Measurements from ENCODE around the gene CAMK1G. TPM values are rescaled to one million over a fixed set of nuclear protein-coding genes. Genes with fewer than 3 reads are reported as not detected.

Gene CAMK1G
- total and polyA plus RNA-seq, 9 of the 15 experiments (the other 6 are each of a cell fraction or from before 2014, with no cell fraction given), result not detected

GRCh38 chr1:209576392-209577197 lies 6.9 kb upstream of the CAMK1G start:
- Histone ChIP-seq H3K27me3 (ENCODE audit: control insufficient read depth in 2 of 2, insufficient read depth in 2 of 2, low read length in 2 of 2) (peaks cover 3% of the 10 kb centered on the region in 2 experiments; a peak in 2 of 5 replicates), H4K20me1 (replicated peaks; ENCODE audit: control insufficient read depth, insufficient read depth, low read length) (0 out of 2 replicates have a peak, but pooled peaks cover 5% of the 10 kb centered on the region), H3K27ac (ENCODE audit: extremely low read depth, low read depth, low read length) (no peak overlapping the region), H3K4me1 (replicated peaks in 1 of 2; ENCODE audit: control insufficient read depth in 2 of 2, insufficient read depth in 2 of 2, low read length in 2 of 2) (no peaks in the 10 kb centered on the region), H3K9ac (ENCODE audit: insufficient read depth in 1 of 2, low read depth in 2 of 2, low read length in 2 of 2) (no peak overlapping the region), H3K79me2 (ENCODE audit: control insufficient read depth, insufficient read depth, low read length) (no peaks in the 10 kb centered on the region), H3K9me1 (ENCODE audit: control insufficient read depth, insufficient read depth, low read length) (no peaks in the 10 kb centered on the region), H3K4me2 (ENCODE audit: insufficient read depth, low read length) (no peak overlapping the region), H3K9me3 (replicated peaks; ENCODE audit: control insufficient read depth, insufficient read depth, low read depth, low read length) (no peaks in the 10 kb centered on the region), H3K4me3 (no peak overlapping the region), H2AFZ (ENCODE audit: low read depth, low read length) (no peak overlapping the region), H3K36me3 (ENCODE audit: control insufficient read depth, insufficient read depth, low read length) (no peaks in the 10 kb centered on the region)
- BruUV-seq (replicated peaks), result no TSS peak
- POLR2A ChIA-PET, result interaction anchor here (0.5 kb wide), 1 partner anchor 385 kb away, joined by 3 read pairs; no protein-coding TSS in a partner anchor
- DNase-seq (ENCODE audit: extremely low read depth in 1 of 4, low spot score in 3 of 4), result peak; percentile 76 to 83 (median 82)
- ATAC-seq, result peak; percentile 99
- intact Hi-C loops (cut with micrococcal nuclease) (loop anchor here (1.0 to 2.0 kb wide), 2 partner anchors 50 to 117 kb away; no protein-coding TSS in a partner anchor), in situ Hi-C loops (cut with MboI) (loop anchor here (5.0 to 25.0 kb wide), 2 partner anchors 121 to 411 kb away; no protein-coding TSS in a partner anchor)
- FAIRE-seq, result peak; percentile 85
- WGBS (ENCODE audit: insufficient coverage, low coverage, missing lambda C conversion rate), result under 1% methylated on average over 12 of the region's 12 CpGs
- CTCF ChIA-PET (ENCODE audit: low intra/inter-chr PET ratio), result interaction anchor here (0.6 to 4.9 kb wide), 7 partner anchors 51 to 247 kb away, joined by 3 to 64 read pairs (median 5); no protein-coding TSS in a partner anchor
- TF ChIP-seq CREM (IDR thresholded peaks at IDR 0.05; ENCODE audit: low read depth) (0 out of 2 replicates have a peak, but pooled peaks have one; percentile 43), NRF1 (conservative IDR thresholded peaks at IDR 0.05 in 1 of 2, IDR thresholded peaks at IDR 0.05 in 1 of 2) (peak; percentile 48 to 57), ARID2 (IDR thresholded peaks at IDR 0.05) (peak; percentile 57; the same call in 1 of the 2 replicates), REST (IDR thresholded peaks at IDR 0.05; ENCODE audit: borderline replicate concordance) (peak; percentile 86), REST (CRISPR knock-in tag; IDR thresholded peaks at IDR 0.05; ENCODE audit: low read depth) (no peak), DEAF1 (CRISPR knock-in tag; IDR thresholded peaks at IDR 0.05) (peak; percentile 91), PURB (CRISPR knock-in tag; IDR thresholded peaks at IDR 0.05; ENCODE audit: low read depth) (no peak), E2F4 (CRISPR knock-in tag; IDR thresholded peaks at IDR 0.05; ENCODE audit: low read depth) (no peak), KLF16 (IDR thresholded peaks at IDR 0.05) (0 out of 2 replicates have a peak, but pooled peaks have one; percentile 16)
